GM19468 (cell line): Measurements from ENCODE around the gene MAN2B2.
"Not testable (repeated sequence)": the region's sequence is repeated elsewhere in the genome, so short reads cannot be mapped to it uniquely, and the experiment has no call there.

Experiments used
- ATAC-seq: cut with Tn5 transposase; IDR thresholded peaks from one replicate; pipeline ENCODE4 v1.9.1; 2021; ENCODE audit warnings: mild to moderate bottlenecking, moderate library complexity, moderate number of reproducible peaks; ENCODE audit not compliant: unreplicated experiment; ENCODE audit errors: extremely low read depth

The MAN2B2 gene

DNA sequence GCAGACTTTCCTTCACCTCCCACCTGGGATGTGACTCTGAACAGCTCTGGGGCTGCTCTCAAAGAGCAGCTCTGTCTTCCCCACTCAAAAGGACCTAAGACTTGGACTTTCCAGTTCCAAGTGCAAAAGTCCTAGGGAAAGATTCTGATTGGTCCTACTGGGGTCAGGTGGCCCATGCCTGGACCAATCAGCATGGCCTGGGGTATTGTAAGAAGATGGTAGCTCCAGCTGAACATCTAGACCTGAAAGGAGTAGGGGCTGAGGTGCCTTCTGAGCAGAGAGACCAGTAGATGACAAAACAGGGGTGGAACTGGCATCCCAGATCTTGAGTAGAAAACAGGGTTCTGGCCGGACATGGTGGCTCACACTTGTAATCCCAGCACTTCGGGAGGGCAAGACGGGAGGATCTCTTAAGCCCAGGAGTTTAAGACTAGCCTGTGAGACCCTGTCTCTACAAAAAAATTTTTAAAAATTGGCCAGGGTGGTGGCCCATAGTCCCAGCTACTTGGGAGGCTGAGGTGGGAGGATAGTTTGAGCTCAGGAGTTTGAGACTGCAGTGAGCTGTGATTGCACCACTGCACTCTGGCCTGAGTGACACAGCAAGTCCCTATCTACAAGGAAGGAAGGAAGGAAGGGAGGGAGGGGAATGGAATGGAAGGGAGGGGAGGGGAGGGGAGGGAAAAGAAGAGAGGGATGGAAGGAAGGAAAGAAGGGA lies 38.1 kb downstream of the MAN2B2 start:
- ATAC-seq, result no peak

DNA sequence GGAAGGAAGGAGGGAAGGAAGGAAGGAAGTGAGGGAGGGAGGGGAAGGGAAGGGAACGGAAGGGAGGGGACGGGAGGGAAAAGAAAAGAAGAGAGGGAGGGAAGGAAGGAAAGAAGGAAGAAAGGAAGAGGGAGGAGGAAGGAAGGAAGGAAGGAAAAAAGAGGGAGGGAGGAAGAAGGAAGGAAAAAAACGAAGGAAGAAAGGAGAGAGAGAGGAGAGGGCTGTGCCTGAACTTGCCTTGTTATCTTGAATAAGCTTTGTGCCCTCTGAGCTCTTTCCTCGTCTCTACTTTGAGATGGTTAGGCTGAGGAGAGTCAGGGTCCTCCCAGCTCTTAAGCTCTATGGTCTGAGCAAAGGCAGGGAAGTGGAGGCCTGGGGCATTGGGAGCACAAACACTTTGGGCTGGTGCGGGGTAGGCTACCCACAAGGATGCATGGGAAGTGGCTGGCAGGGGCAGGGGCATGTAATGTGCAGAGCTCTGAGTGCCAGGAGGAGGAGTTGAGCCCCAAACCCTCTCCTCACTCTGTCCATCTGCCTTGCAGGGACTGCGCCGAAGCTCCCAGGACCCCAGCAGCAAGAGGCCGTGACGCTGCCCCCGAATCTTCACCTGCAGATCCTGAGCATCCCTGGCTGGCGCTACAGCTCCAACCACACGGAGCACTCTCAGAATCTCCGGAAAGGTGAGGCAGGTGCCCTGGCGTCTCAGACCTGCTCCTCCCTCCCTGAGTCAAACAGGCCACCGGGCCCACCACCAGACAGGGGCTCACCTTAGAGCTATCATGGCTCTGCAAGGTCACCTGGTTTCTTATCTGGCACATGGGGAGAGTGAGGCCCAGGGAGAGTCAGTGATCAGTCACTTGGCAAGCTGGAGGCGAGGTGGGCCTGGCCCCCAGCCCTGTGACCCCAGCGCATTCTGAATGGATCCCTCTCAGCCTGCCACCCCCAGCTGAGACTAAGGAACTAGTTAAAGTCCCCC lies 39.0 kb downstream of the MAN2B2 start:
- ATAC-seq, result no peak

DNA sequence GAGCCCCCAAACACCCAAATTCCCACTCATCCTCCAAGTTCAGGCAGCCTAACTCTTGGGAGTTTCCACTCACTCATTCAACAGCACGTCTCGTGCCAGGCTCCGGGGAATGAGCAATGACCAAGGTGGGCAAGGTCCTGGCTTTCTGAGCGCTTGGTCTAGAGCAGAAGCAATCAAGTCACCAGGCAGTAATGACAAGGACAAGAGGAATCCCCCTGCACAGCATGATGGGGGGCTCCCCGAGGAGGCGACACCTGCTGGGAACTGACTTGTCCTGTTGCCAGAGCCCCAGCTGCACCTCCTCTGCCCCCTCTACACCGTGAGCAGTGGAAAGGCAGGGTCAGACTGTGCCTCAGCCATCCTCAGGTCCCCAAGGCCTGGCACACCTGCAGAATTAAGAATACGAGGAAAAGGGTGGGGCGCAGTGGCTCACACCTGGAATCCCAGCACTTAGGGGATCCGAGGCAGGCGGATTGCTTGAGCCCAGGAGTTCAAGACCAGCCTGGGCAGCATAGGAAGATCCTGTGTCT lies 39.8 kb downstream of the MAN2B2 start:
- no peak for ATAC-seq

DNA sequence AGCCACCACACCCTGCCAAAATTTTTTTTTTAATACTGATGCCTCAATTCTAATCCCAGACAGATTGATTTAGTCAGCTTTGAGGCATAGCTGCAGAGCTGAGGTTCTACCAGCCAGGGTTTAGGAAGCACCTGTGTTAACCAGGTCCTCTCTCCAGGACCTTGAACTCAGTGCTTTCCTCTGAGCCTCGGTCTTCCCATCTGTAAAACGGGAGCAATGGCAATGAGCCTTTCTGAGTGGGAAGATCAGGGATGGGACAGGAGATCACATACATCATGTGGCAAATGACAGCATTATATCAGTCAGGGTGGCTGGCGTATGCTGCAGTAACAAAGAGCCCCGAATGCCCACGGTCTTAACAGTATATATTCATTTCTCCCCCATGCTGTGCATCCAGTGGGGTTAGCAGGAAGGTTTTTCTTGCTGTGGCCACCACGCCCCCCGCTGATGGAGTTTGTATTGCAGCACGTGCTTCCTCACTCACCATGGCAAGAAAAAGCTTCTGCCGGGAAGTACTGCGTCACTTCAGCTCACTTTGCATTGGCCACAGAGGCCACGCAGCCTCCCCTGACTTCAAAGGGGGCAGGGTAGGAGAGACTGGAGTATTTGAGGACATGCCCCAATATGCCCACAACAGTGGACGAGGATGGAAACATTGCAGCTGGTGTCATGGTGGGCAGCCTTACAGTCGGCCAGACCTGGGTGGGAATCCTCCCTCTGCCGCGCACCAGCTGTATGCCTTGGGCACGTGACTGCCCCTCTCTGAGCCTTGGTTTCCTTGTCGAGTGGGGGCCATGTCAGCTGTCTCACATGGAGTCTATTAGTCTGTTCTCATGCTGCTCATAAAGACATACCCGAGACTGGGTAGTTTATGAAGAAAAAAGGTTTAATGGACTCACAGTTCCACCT lies 41.4 kb downstream of the MAN2B2 start:
- no peak for ATAC-seq

DNA sequence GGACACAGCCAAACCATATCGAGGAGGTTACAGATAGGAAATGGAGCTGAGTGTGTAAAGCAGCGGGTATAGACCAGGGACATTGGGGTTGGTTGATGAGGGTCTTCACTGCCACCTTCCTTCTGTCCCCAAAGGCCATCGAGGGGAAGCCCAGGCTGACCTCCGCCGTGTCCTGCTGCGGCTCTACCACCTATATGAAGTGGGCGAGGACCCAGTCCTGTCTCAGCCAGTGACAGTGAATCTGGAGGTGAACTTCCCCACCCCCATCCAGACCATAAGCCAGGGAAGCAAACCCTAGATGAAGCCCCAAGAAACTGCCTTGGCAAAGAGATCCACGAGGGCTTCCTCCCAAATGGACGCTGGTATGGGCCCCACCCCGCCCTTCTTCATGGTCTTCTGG lies 42.3 kb downstream of the MAN2B2 start:
- no peak for ATAC-seq

DNA sequence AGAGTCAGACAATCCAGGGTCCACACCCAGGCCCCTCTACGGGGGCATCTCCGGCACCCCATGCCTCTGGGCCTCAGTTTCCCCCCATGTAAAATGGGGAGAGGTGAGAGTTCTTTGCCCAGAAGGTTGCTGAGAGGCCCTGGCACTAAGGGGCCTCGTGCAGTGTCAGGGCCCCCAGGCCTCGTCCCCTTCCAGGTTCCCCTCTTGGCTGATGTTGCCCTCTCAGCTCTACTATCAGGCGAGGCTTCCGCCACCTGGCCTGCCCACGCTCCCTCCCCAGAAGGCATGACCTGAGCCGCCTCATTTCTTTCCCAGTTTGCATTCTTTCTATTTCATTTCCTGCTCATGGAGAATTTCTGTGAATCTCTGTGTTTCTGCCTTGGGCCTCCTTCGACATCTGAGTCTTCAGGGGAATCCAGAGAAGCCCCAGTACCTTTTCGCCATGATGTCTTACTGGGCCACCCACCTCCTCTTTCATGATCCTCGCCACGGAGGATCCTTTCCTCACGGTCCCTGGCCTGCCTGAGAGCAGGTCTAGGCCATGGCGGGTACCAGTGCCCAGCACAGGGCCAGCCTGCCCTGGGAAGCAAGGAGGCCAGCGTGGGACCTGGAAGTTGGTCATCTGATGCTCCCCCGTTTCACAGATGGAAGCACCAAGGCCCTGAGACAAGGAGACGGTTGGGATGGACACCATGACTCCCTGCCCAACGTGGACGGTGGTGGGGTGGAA lies 43.6 kb downstream of the MAN2B2 start:
- ATAC-seq, result no peak

DNA sequence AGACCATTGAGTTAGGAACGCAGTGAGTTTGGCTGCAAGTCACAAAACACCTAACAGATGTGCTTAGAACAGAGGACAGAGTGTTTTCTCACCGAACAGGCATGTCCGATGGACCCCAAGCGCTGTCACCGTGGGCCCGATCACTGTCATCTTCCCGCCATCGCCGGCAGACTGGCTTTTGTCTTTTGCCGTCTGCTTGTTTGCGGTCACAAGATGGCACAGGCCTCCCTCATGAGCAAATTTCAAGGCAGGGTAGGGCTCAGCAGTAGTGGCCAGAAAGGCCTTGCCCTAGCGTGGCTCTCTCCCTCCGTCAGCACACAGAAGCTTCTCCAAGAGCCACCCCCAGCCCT lies 44.1 kb downstream of the MAN2B2 start:
- no peak for ATAC-seq

DNA sequence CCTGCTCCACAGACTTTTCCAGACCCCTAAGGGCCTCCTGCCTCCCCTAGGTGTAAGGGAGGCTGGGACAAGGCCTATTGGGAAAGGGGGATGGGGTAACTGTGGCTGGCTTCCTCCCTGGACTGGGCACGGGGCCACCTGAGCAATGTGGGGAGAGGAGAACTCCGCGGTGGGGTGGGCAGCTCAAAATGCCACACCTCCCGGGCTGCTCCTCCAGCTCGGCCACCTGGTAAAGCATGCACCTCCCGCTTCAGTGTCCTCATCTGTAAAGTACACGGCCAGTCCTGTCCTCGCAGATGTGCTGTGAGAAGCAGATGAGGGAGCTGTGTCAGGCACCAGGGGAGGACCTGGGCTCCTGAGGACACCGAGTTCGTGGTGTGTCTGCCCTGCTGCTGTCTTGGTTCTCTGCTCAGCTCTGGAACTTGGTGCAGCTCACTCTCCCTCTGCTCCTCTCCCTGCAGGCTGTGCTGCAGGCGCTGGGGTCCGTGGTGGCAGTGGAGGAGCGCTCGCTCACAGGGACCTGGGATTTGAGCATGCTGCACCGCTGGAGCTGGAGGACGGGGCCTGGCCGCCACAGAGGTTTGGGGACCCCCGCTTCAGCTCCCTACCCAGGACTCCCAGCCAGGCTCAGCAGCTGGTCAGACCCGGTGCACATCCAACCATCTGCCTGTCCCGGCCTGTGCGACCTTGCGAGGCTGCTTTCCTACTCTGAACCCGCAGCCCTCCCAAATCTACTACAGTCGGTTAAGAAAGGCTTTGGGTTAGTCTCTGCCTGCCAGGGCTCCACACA lies 44.7 kb downstream of the MAN2B2 start:
- ATAC-seq, result no peak

DNA sequence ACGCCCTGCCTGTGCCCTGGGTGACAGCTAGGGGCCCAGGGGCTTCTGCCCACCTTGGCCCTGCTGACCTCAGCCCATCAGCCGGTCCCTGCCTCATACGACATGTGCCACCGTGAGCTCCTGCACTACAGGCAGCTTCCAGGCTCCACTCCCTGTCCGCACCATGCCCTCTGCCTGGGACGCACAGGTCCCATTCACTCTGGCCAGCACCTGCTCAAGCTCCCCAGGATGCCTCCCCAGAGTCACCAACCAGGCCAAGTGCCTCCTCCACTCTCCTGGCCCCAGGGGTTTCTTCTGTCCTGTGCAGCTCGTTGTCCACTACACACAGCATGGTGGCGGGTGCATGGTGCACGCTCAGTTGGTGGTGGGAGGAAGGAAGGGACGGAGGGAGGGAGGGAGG lies 45.3 kb downstream of the MAN2B2 start:
- ATAC-seq, result no peak

DNA sequence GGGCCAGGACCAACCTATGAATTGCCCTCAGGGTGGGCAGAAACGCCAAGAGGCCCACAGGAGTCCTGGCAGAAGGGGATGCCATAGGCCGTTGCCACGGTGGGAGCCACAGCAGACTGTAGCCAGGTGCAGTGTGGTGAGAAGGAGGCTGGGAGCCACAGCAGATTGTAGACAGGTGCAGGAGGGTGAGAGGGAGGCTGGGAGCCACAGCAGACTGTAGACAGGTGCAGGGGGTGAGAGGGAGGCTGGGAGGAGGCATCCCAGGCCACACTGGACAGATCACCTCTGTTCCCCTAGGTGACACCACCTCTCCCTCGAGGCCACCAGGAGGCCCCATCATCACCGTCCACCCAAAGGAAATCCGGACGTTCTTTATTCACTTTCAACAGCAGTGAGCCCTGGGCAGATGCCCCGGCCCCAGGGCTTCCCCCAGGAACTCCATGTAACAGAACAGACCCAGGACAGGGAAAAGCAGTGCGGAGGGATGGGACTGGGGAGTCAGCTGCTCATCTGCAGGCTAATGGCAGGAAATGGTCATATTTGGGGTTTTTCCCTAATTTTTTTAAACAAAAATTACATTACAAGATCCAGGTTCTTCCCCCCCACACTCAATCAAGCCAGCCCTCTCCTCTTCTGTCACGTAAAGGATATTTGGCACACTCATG lies 46.0 kb downstream of the MAN2B2 start:
- ATAC-seq, result no peak

DNA sequence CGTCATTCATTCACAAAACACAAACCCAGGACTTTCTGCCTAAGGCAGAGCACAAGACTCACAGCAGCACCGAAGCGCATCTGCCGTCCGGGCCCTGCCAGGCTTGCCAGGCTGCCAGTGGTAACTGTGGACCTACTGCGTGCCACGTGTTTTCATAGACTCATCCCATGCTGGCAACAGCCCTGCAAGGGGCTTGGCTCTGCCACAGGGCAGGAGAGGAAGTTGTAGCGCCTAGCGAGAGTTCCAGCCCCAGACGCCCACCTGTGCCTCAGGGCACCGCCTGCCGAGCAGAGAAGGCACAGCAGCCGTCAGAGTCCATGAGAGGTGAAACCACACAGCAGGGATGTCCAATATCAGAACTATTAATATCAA lies 46.6 kb downstream of the MAN2B2 start:
- no peak for ATAC-seq

DNA sequence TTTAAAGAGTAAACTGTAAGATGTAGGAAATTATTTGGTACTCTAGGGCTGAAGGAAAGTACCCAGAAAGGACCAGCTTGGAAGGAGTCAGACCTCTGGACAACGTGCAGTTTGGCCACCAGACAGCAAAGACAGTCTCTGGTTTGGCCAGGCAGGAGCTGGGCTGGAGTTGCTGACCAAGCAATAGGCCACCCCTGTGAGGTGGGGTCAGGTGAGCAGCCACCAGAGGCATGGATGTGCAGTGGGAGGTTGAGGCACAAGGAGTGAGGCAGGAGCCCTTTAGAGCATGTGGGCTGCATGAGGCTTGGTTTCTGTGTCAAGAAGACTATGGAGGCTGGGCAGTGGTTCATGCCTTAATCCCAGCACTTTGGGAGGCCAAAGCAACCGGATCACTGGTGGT lies 47.8 kb downstream of the MAN2B2 start:
- no peak for ATAC-seq

DNA sequence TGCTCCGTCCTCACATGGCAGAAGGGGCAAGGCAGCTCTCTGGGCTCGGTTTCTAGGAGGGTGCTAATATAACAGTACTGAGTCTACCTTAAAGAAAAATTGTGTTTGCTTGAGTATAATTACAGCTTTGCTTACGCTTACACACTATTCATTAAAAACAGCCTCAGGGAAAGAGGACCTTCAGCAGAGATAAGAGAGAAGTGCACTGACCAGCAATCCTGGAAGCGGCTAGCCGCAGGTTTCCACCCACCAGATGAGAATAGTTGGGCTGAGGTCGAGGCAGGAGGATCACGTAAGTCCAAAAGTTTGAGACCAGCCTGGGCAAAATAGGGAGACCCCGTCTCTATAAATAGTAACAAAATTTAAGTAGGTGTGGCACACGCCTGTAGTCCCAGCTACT lies 50.3 kb downstream of the MAN2B2 start:
- no peak for ATAC-seq

DNA sequence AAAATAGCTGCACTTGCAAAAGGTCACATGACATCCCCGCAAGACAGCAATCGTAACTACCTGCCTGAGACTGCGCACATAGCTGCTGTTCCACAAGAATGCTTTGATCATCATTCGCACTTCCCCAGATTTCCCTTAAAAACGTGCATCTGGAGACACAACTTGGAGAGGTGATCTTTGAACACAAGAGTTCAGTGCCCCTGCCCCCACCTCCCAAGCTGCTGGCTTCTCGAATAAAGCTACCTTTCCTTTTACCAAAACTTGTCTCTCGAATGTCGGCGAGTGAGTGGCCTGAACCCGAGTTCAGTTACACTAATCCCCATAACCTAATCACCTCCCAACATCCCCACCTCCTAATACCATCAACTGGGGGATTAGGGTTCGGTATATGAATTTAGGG lies 51.1 kb downstream of the MAN2B2 start:
- ATAC-seq, result no peak

DNA sequence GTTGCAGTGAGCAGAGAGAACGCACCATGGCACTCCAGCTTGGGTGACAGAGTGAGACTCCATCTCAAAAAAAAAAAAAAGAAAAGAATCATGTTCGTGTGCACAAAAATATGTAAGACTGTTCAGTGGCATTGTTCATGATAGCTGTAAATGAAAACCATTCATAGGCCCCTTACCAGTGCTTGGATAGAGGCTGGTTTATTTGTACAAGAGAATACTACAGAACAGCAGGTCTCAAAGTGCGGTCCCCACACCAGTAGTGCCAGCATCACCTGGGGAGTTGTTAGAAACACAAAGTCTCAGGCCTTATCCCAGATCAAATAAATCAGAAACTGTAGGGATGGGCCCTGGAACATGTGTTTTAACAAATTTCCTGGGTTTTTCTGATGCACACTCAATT lies 52.8 kb downstream of the MAN2B2 start:
- no peak for ATAC-seq

DNA sequence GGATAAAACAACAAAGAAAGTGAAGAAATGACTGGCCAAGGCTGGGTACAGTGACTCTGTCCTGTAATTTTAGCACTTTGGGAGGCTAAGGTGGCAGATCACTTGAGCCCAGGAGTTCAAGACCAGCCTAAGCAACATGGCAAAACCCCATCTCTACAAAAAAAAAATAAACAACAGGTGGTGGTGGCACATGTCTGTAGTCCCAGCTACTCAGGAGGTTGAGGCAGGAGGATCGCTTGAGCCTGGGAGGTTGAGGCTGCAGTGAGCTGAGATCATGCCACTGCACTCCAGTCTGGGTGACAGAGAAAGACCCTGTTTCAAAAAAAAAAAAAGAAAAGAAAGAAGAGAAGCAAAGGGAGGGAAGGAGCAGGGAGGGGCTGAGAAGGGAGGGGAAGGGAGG lies 53.5 kb downstream of the MAN2B2 start:
- not testable (repeated sequence) for ATAC-seq

DNA sequence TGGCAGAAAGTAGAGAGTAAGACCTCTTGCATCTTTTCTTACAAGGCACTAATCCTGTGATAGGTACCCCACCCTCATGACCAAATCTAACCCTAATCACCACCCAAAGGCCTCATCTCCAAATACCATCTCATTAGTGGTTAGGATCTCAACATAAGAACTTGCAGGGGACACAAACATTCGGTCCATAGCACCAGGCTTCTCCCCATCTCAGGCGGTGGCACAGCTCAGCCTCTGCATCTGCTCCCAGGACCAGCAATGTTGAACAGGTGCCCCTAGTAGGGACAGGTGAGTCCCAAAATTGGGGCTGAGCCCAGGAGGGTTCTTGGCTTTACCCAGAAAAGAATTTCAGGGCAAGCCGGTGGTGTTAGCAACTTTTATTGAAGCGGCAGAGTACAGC lies 57.1 kb downstream of the MAN2B2 start:
- ATAC-seq, result no peak

DNA sequence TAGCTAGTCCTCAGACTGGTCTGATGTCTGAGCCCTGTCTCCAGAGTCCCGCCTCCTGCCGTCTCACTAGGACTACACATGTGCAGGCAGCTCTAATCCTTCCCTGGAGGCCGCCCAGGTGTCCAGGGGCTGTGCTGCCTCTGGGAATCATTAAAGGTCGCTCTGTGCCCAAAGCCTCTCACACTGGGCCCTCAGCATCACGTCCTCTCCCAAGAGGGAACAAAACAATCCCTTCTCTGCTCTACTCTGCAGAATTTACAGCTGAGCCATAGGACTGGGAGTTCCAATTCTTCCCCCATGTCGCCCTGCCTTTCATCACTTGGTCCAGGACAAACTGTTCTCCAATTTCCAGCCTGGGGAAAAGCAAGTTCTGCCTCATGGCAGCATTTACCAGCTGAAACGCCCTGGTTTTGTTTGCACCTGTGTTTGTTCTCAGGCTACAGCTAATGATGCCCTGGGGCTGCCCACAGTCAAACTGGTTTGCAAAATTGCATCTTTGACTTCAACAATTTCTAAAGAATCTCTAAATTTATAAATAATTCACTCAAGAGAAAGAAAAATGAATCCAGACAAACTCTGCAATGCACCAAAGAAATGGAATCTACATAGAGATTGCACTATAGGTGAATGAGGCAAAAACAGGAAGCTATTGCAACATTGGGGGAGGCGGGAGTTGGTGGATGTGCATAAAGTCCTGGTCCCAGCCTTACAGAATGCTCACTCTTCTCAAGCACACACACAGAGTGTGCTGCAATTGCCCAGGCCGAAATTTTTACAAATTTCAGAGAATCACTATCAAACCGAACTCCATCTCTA lies 58.3 kb downstream of the MAN2B2 start:
- no peak for ATAC-seq
